Suprapubic skin (tissue), 4 donors: ENCODE measurements around the gene MNT.

ENCODE experiments used
- EP300 ChIP-seq: sonication (generic); formaldehyde crosslinking; IDR thresholded peaks from one replicate; pipeline ENCODE4 v1.6.1; 2017; ENCODE audit warnings: antibody characterized with exemption
- POLR2A ChIP-seq, 2 donors: fragments of 450-650 bp; IDR thresholded peaks; one replicate each; pipeline ENCODE4 v1.6.1; 2017; ENCODE audit warnings: antibody characterized with exemption in 2 of 2, mild to moderate bottlenecking in 2 of 2, moderate library complexity in 2 of 2
- POLR2AphosphoS5 ChIP-seq, 3 donors: sonication (generic); formaldehyde crosslinking; IDR thresholded peaks; one replicate each; pipeline ENCODE4 v1.6.1; 2017; ENCODE audit warnings: antibody characterized with exemption in 3 of 3

GRCh38 chr17:2369551-2370210 is 31.2 kb downstream of the MNT start:
- TF ChIP-seq POLR2A (IDR thresholded peaks at IDR 0.05) (no peak), EP300 (no peak), POLR2AphosphoS5 (IDR thresholded peaks at IDR 0.05) (no peak)
